HCT116 (cell line): Measurements from ENCODE around the gene OBP2B. TPM values are rescaled to one million over a fixed set of nuclear protein-coding genes. Genes with fewer than 3 reads are reported as not detected.

Experiments used
- ATAC-seq: fragments of 200-7000 bp; cut with Tn5 transposase; 2 replicates; pipeline ENCODE4 v1.9.1; 2020; ENCODE audit warnings: mild to moderate bottlenecking, moderate library complexity
- BruUV-seq: library from RNA; stranded (reverse); fragments of 400-500 nt; replicated peaks from 2 replicates; lab custom pipeline; 2021; lab: Mats Ljungman, UMichigan
- CTCF ChIA-PET: fragments of 300-600 bp; sonication (Branson Sonifier 250); formaldehyde crosslinking; loops from one replicate; lab custom pipeline; 2021; ENCODE audit warnings: antibody characterized with exemption; lab: Charles Lee
- POLR2A ChIA-PET: fragments of 300-600, 350-600 bp; sonication (Branson Sonifier 250); formaldehyde crosslinking; loops from one replicate; lab custom pipeline; 2021; ENCODE audit warnings: antibody characterized with exemption; lab: Charles Lee
- RAD21 ChIA-PET, 2 experiments: fragments of 300-600 bp; sonication (Branson Sonifier 250); formaldehyde crosslinking; loops; one replicate each; lab custom pipeline; 2023; ENCODE audit warnings: low total read pairs in 2 of 2; ENCODE audit not compliant: uncharacterized antibody in 2 of 2, unreplicated experiment in 2 of 2, low non-redundant PET in 1 of 2; lab: Charles Lee
- DNase-seq: peaks from one replicate; pipeline ENCODE4 v3.0.0-alpha.2; 2010; ENCODE audit warnings: low read depth, low spot score
- H2AFZ ChIP-seq: fragments of 200-600 bp; shearing (Covaris generic), sonication (generic); 2 replicates; pipeline ENCODE4 v1.6.1; 2017; ENCODE audit warnings: low read depth, mixed run types, mixed read lengths, antibody characterized with exemption, low read length; ENCODE audit not compliant: poor library complexity, severe bottlenecking
- H3K27ac ChIP-seq: 2 replicates; pipeline ENCODE4 v1.5.1; 2012; ENCODE audit warnings: low read depth, low read length
- H3K27me3 ChIP-seq: fragments of 200-600 bp; sonication (generic); 2 replicates; pipeline ENCODE4 v1.6.1; 2016; ENCODE audit warnings: mixed run types, low read length, mixed read lengths; ENCODE audit not compliant: insufficient read depth
- H3K36me3 ChIP-seq, 2 experiments: fragments of 200-500 bp in 1 of 2; fragments of 200-600 bp in 1 of 2; sonication (Bioruptor generic) in 1 of 2; sonication (generic) in 1 of 2; 2 replicates each; pipeline versions ENCODE4 v1.5.1 to v1.6.1; 2014 to 2016; ENCODE audit warnings: low read length in 2 of 2, inconsistent platforms in 1 of 2, mixed read lengths in 1 of 2, mixed run types in 1 of 2; ENCODE audit not compliant: insufficient read depth in 2 of 2, control insufficient read depth in 1 of 2
- H3K4me1 ChIP-seq, 2 experiments: fragments of 200-600 bp in 1 of 2; sonication (generic) in 1 of 2; 2 replicates each; pipeline versions ENCODE4 v1.5.1 to v1.6.1; 2012 to 2017; ENCODE audit warnings: low read length in 2 of 2, inconsistent platforms in 1 of 2, mild to moderate bottlenecking in 1 of 2, mixed read lengths in 1 of 2, mixed run types in 1 of 2, moderate library complexity in 1 of 2; ENCODE audit not compliant: insufficient read depth in 2 of 2, control insufficient read depth in 1 of 2
- H3K4me2 ChIP-seq: fragments of 200-600 bp; sonication (generic); 2 replicates; pipeline ENCODE4 v1.6.1; 2017; ENCODE audit warnings: mixed run types, low read length, mixed read lengths
- H3K4me3 ChIP-seq, 2 experiments: fragments of 200-600 bp in 1 of 2; sonication (generic) in 1 of 2; replicated peaks in 1 of 2; 2 replicates each; pipeline ENCODE4 v1.5.1; 2011 to 2016; ENCODE audit warnings: low read length in 2 of 2, control low read depth in 1 of 2, low read depth in 1 of 2, mild to moderate bottlenecking in 1 of 2, mixed read lengths in 1 of 2, mixed run types in 1 of 2
- H3K79me2 ChIP-seq: fragments of 200-600 bp; sonication (generic); 2 replicates; pipeline ENCODE4 v1.6.1; 2017; ENCODE audit warnings: mild to moderate bottlenecking, mixed run types, low read length, moderate library complexity, mixed read lengths; ENCODE audit not compliant: insufficient read depth
- H3K9ac ChIP-seq: fragments of 200-600 bp; sonication (generic); 2 replicates; pipeline ENCODE4 v1.6.1; 2016; ENCODE audit warnings: low read length, mixed read lengths
- H3K9me2 ChIP-seq: fragments of 200-600 bp; sonication (generic), shearing (Covaris generic); 2 replicates; pipeline ENCODE4 v1.6.1; 2017; ENCODE audit warnings: mixed run types, mild to moderate bottlenecking, moderate library complexity; ENCODE audit not compliant: insufficient read depth
- H3K9me3 ChIP-seq, 2 experiments: fragments of 200-500 bp in 1 of 2; fragments of 200-600 bp in 1 of 2; sonication (Bioruptor generic) in 1 of 2; sonication (generic) in 1 of 2; 2 replicates each; pipeline ENCODE4 v1.6.1; 2014 to 2017; ENCODE audit warnings: low read length in 2 of 2, mixed read lengths in 2 of 2, inconsistent platforms in 1 of 2, low read depth in 1 of 2, mild to moderate bottlenecking in 1 of 2, mixed run types in 1 of 2, moderate library complexity in 1 of 2; ENCODE audit not compliant: control insufficient read depth in 1 of 2, insufficient read depth in 1 of 2
- H4K20me1 ChIP-seq: fragments of 200-600 bp; sonication (generic), shearing (Covaris generic); 2 replicates; pipeline ENCODE4 v1.6.1; 2017; ENCODE audit warnings: mixed run types, mild to moderate bottlenecking, moderate library complexity; ENCODE audit not compliant: insufficient read depth
- CBX3 ChIP-seq: IDR thresholded peaks from 2 replicates; pipeline ENCODE4 v1.6.1; 2012; ENCODE audit warnings: low read depth
- EZH2phosphoT487 ChIP-seq: fragments of 200-600 bp; IDR thresholded peaks from 2 replicates; pipeline ENCODE4 v1.6.1; 2018; ENCODE audit warnings: antibody characterized with exemption, borderline replicate concordance
- JUND ChIP-seq: IDR thresholded peaks from 2 replicates; pipeline ENCODE4 v1.6.1; 2012
- POLR2AphosphoS5 ChIP-seq: IDR thresholded peaks from 2 replicates; pipeline ENCODE4 v1.6.1; 2011; ENCODE audit warnings: mild to moderate bottlenecking, low read depth, low read length, moderate library complexity
- RAD21 ChIP-seq: IDR thresholded peaks from 2 replicates; pipeline ENCODE4 v1.6.1; 2012; ENCODE audit warnings: low read depth, mild to moderate bottlenecking
- TCF7L2 ChIP-seq: IDR thresholded peaks from 2 replicates; pipeline ENCODE4 v1.7.0; 2011; ENCODE audit warnings: borderline replicate concordance, inconsistent platforms; ENCODE audit not compliant: insufficient read depth, insufficient read length; ENCODE audit errors: extremely low read depth
- intact Hi-C: fragments of 100-400 bp; cut with micrococcal nuclease; formaldehyde crosslinking; loops from 2 replicates; pipeline ENCODE4 v1.10.0; 2022
- total RNA-seq: library from RNA; stranded (reverse); gene quantifications from one replicate; pipeline ENCODE4 v1.2.1, GENCODE V29; 2021; ENCODE audit not compliant: unreplicated experiment
- TF ChIP-seq, protein P1 (sequence below): IDR thresholded peaks from 2 replicates; pipeline ENCODE4 v1.6.1; 2012

Gene OBP2B
- total RNA-seq, 1 experiment from 2014 or later = not detected

DNA sequence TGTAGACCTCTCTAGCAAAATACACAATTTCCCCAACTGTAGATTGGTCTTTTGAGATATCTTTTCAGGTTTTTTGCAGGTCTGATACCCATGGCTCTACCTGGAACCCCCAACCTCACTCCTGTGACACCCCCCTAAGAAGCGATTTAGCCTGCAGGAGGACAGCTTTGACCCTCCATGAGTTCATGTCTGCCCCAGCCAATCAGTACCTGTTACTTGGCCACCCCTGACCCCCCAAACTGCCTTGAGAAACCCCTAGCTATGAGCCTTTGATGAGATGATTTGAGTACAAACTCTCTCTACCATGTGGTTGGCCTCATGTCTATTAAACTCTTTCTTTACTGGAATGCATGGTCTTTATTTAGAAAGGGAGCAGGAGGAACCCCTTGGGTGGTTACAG, 40.3 kb upstream of the OBP2B start:
- ChIA-PET CTCF (interaction anchor here (1.3 kb wide), 1 partner anchor 10 kb away, joined by 6 read pairs; no protein-coding TSS in a partner anchor), POLR2A (no interaction called here)
- H3K4me1 ChIP-seq = peaks cover 31 to 36% of the 10 kb centered on the region in 2 experiments
- no peaks in the 10 kb centered on the region for H3K27me3 ChIP-seq
- no peak overlapping the region for H3K9ac ChIP-seq
- no peaks in the 10 kb centered on the region for H3K9me2 ChIP-seq
- no peaks in the 10 kb centered on the region for H3K9me3 ChIP-seq
- no peak overlapping the region for H3K4me2 ChIP-seq
- ATAC-seq = no peak
- intact Hi-C loops = no loop called here
- BruUV-seq = no TSS peak
- H4K20me1 ChIP-seq = no peaks in the 10 kb centered on the region
- no peaks in the 10 kb centered on the region for H3K36me3 ChIP-seq
- no peak overlapping the region for H2AFZ ChIP-seq
- no peaks in the 10 kb centered on the region for H3K79me2 ChIP-seq
- no peak for DNase-seq
- no peak for TF ChIP-seq POLR2AphosphoS5
- TF ChIP-seq CBX3 = no peak
- no peak for TF ChIP-seq EZH2phosphoT487
- TF ChIP-seq, protein P1, sequence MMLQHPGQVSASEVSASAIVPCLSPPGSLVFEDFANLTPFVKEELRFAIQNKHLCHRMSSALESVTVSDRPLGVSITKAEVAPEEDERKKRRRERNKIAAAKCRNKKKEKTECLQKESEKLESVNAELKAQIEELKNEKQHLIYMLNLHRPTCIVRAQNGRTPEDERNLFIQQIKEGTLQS = no peak
- TF ChIP-seq TCF7L2 = no peak
- TF ChIP-seq JUND = no peak
- TF ChIP-seq, all 23 proteins: peak for 0
- RAD21 ChIA-PET = no interaction called here
- no peak overlapping the region for H3K4me3 ChIP-seq
- H3K27ac ChIP-seq = no peak overlapping the region

DNA sequence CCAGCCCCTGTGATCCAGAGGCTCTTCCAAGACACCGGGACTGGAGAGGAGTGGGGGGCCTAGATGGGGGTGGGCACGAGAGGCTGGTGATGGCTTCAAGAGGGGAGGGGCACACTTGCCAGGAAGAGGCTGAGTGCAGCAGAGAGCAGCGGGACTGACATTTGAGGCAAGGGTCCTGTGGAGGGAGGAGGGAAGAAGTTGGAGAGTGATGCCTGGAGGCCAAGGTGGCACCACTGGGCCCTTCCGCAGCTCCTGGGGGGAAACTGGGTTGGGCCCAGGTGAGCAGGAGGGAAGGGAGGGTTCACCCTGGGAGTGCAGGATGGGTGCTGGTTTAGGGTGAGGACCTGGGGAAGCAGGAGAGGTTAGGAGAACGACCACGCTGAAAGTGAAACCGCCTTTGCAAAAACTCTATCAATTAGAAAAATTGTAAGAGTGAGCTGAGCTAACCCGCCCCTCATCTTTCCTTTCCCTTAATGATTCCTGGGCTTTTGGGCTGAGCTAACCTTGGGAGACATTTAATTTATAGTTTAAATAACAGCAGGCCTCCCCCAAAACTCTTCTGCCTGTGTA, 39.8 kb upstream of the OBP2B start:
- H2AFZ ChIP-seq = no peak overlapping the region
- H3K4me2 ChIP-seq = no peak overlapping the region
- BruUV-seq = no TSS peak
- H3K4me3 ChIP-seq = no peak overlapping the region
- no peak for TF ChIP-seq RAD21
- ChIA-PET RAD21 (no interaction called here), CTCF (interaction anchor here (1.3 kb wide), 1 partner anchor 10 kb away, joined by 6 read pairs; no protein-coding TSS in a partner anchor), POLR2A (no interaction called here)
- H3K9me3 ChIP-seq = no peaks in the 10 kb centered on the region
- H3K9me2 ChIP-seq = no peaks in the 10 kb centered on the region
- no peaks in the 10 kb centered on the region for H3K36me3 ChIP-seq
- no peaks in the 10 kb centered on the region for H3K79me2 ChIP-seq
- no peaks in the 10 kb centered on the region for H3K27me3 ChIP-seq
- no peak overlapping the region for H3K9ac ChIP-seq
- peaks cover 31 to 36% of the 10 kb centered on the region in 2 experiments for H3K4me1 ChIP-seq
- ATAC-seq = no peak
- no peak overlapping the region for H3K27ac ChIP-seq
- intact Hi-C loops = no loop called here
- no peaks in the 10 kb centered on the region for H4K20me1 ChIP-seq
- no peak for DNase-seq
